GM23248 (cell line): ENCODE results near the gene TMUB1. TPM values are rescaled to one million over a fixed set of nuclear protein-coding genes. Genes with fewer than 3 reads are reported as not detected.
A peak's percentile ranks its signal among the peaks of the same experiment; 100 is the strongest.

ENCODE experiments used
- DNase-seq: peaks from one replicate; pipeline ENCODE4 v3.0.0-alpha.2; 2015
- H2AFZ ChIP-seq: fragments of 200-600 bp; sonication (generic); 2 replicates; pipeline ENCODE4 v1.6.1; 2016; ENCODE audit warnings: antibody characterized with exemption
- H3F3A ChIP-seq: fragments of 200-600 bp; sonication (generic); 2 replicates; pipeline ENCODE4 v1.6.1; 2016; ENCODE audit warnings: mild to moderate bottlenecking, antibody characterized with exemption, mixed run types; ENCODE audit not compliant: insufficient read depth
- H3K27ac ChIP-seq: fragments of 200-600 bp; sonication (generic); 2 replicates; pipeline ENCODE4 v1.5.1; 2016; ENCODE audit warnings: mild to moderate bottlenecking
- H3K27me3 ChIP-seq: fragments of 200-600 bp; sonication (generic); replicated peaks from 2 replicates; pipeline ENCODE4 v1.6.1; 2016; ENCODE audit warnings: mild to moderate bottlenecking; ENCODE audit not compliant: insufficient read depth
- H3K36me3 ChIP-seq: fragments of 200-600 bp; sonication (generic); 2 replicates; pipeline ENCODE4 v1.6.1; 2016; ENCODE audit warnings: low read depth, mild to moderate bottlenecking
- H3K4me1 ChIP-seq: fragments of 200-600 bp; sonication (generic); 2 replicates; pipeline ENCODE4 v1.6.1; 2016; ENCODE audit warnings: mild to moderate bottlenecking; ENCODE audit not compliant: insufficient read depth
- H3K4me2 ChIP-seq: fragments of 200-600 bp; sonication (generic); one replicate; pipeline ENCODE4 v1.6.1; 2016; ENCODE audit warnings: mild to moderate bottlenecking; ENCODE audit not compliant: unreplicated experiment
- H3K4me3 ChIP-seq: fragments of 200-600 bp; sonication (generic); 2 replicates; pipeline ENCODE4 v1.5.1; 2016; ENCODE audit warnings: mild to moderate bottlenecking
- H3K79me2 ChIP-seq: fragments of 200-600 bp; sonication (generic); 2 replicates; pipeline ENCODE4 v1.6.1; 2016; ENCODE audit warnings: mild to moderate bottlenecking; ENCODE audit not compliant: insufficient read depth
- H3K9ac ChIP-seq: fragments of 200-600 bp; sonication (generic); 2 replicates; pipeline ENCODE4 v1.6.1; 2016; ENCODE audit warnings: mild to moderate bottlenecking
- H3K9me2 ChIP-seq: fragments of 200-600 bp; sonication (generic); 2 replicates; pipeline ENCODE4 v1.6.1; 2016; ENCODE audit warnings: mixed run types, mild to moderate bottlenecking, moderate library complexity; ENCODE audit not compliant: insufficient read depth
- H3K9me3 ChIP-seq: fragments of 200-600 bp; sonication (generic); one replicate; pipeline ENCODE4 v1.6.1; 2017; ENCODE audit warnings: low read depth
- H4K20me1 ChIP-seq: fragments of 200-600 bp; sonication (generic); 2 replicates; pipeline ENCODE4 v1.6.0; 2016; ENCODE audit not compliant: insufficient read depth
- EZH2 ChIP-seq: fragments of 200-600 bp; sonication (generic); IDR thresholded peaks from 2 replicates; pipeline ENCODE4 v1.6.1; 2018; ENCODE audit warnings: antibody characterized with exemption, mild to moderate bottlenecking; ENCODE audit not compliant: insufficient read depth, poor library complexity, severe bottlenecking
- EZH2phosphoT487 ChIP-seq: fragments of 200-600 bp; sonication (generic); IDR thresholded peaks from 2 replicates; pipeline ENCODE4 v1.6.1; 2018; ENCODE audit warnings: antibody characterized with exemption, moderate library complexity, mild to moderate bottlenecking, low read depth; ENCODE audit not compliant: insufficient read depth
- WGBS, 2 experiments: methylation state at CpG; one replicate each; pipeline ENCODE4 v1.1.6; 2015 to 2017; ENCODE audit warnings: low lambda C conversion rate in 2 of 2, low coverage in 1 of 2; ENCODE audit errors: missing lambda C conversion rate in 2 of 2; 5-methylcytosine and 5-hydroxymethylcytosine counted together
- in situ Hi-C: fragments of 300-500 bp; cut with MboI; formaldehyde crosslinking; loops from 2 replicates; pipeline ENCODE4 v1.15.0; 2020
- polyA plus RNA-seq: library from polyadenylated mRNA; unstranded; fragments of >200 nt; fragmentation: Nextera tagmentation; extraction: Ambion mirVana; gene quantifications from 2 replicates; pipeline ENCODE4 v1.2.1, GENCODE V29; 2016
- total RNA-seq: library from RNA; depleted of rRNA; stranded (reverse); fragments of >200 nt; shearing (Covaris generic); gene quantifications from 2 replicates; pipeline ENCODE4 v1.2.3, GENCODE V29; 2014

TMUB1 gene
- total and polyA plus RNA-seq, 2 experiments from 2014 or later, result 19.9 to 33.6 TPM

GRCh38 chr7:151088856-151089699, 5.8 kb upstream of the TMUB1 start:
- Histone ChIP-seq H2AFZ (peak overlapping the region; percentile 57), H4K20me1 (no peaks in the 10 kb centered on the region; the same call in 1 of the 2 replicates)
- 17 to 21% methylated on average over 29 to 30 of the region's 30 CpGs for WGBS, 2 experiments

GRCh38 chr7:151088019-151088855, 4.9 kb upstream of the TMUB1 start:
- DNase-seq, result peak; percentile 75
- peak overlapping the region; percentile 57 for H2AFZ ChIP-seq
- no peaks in the 10 kb centered on the region for H3K9me2 ChIP-seq
- peaks cover 37% of the 10 kb centered on the region for H3F3A ChIP-seq
- in situ Hi-C loops, result no loop called here
- H3K36me3 ChIP-seq, result no peaks in the 10 kb centered on the region
- H3K79me2 ChIP-seq, result peaks cover 63% of the 10 kb centered on the region
- no peaks in the 10 kb centered on the region for H3K27me3 ChIP-seq
- no peaks in the 10 kb centered on the region; the same call in 1 of the 2 replicates for H4K20me1 ChIP-seq
- no peaks in the 10 kb centered on the region for H3K9me3 ChIP-seq
- H3K27ac ChIP-seq, result peak overlapping the region; percentile 95
- 5 to 9% methylated on average over 16 of the region's 16 CpGs for WGBS, 2 experiments
- peak overlapping the region; percentile 94 for H3K4me2 ChIP-seq
- TF ChIP-seq EZH2phosphoT487, result no peak
- no peak for TF ChIP-seq EZH2
- H3K4me1 ChIP-seq, result peaks cover 23% of the 10 kb centered on the region
- H3K4me3 ChIP-seq, result peak overlapping the region; percentile 87
- peak overlapping the region; percentile 92 for H3K9ac ChIP-seq

More at GRCh38 chr7:151088856-151089699, 5.8 kb upstream of the TMUB1 start:
- H3K27ac ChIP-seq, result peak overlapping the region; percentile 95
- H3K79me2 ChIP-seq, result peaks cover 71% of the 10 kb centered on the region
- H3K9me3 ChIP-seq, result no peaks in the 10 kb centered on the region
- no peaks in the 10 kb centered on the region for H3K27me3 ChIP-seq
- H3K4me3 ChIP-seq, result peak overlapping the region; percentile 87
- DNase-seq, result peak; percentile 89
- H3F3A ChIP-seq, result peaks cover 36% of the 10 kb centered on the region
- peaks cover 23% of the 10 kb centered on the region for H3K4me1 ChIP-seq
- peak overlapping the region; percentile 94 for H3K4me2 ChIP-seq
- in situ Hi-C loops, result no loop called here
- TF ChIP-seq EZH2, result no peak
- no peak for TF ChIP-seq EZH2phosphoT487
- peak overlapping the region; percentile 92 for H3K9ac ChIP-seq
- no peaks in the 10 kb centered on the region for H3K9me2 ChIP-seq
- no peaks in the 10 kb centered on the region for H3K36me3 ChIP-seq

DNA sequence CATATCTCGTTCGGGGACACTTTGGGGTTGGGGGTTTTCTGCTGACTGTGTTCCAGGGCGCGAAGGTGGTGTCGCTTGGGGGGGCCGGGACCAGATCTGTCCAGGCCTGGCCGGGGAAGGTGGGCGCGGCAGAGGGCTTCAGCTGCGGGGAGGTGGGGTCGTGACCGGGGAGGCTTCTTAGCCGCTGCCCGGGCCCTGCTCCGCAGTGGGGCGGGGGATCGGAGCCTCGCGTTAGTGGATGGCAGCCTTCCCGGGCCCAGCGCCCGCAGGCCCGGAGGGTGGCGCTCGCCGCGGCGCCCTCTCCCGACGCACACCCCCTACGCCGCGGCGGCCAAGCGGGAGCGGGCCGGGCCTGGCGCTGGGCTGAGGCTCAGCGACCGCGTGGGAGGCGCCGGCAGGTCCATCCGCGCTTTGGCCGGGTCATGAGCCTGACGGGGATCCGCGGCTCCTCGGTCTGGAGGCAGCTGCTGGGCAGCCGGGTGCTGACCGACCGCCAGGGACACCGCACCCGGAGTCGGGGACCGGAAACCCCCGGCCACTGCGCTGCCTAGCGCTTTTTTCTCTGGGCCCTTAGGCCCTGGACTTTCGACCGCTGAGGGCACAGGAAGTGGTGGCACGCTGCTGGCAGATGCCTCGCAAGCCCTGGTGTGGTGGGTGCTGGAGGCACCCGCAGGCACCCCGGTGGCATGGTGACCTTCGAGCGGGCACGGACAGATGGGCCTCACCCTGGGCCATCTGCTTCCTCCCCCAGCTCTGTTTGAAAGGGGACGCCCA, 4.1 kb upstream of the TMUB1 start:
- Histone ChIP-seq H3K9me2 (no peaks in the 10 kb centered on the region), H3K4me1 (peaks cover 23% of the 10 kb centered on the region), H3K27me3 (no peaks in the 10 kb centered on the region), H3K9ac (peak overlapping the region; percentile 92), H3K27ac (peak overlapping the region; percentile 95), H3K4me3 (peak overlapping the region; percentile 87), H3F3A (peaks cover 37% of the 10 kb centered on the region), H3K9me3 (no peaks in the 10 kb centered on the region), H3K4me2 (peak overlapping the region; percentile 94), H3K36me3 (no peaks in the 10 kb centered on the region), H2AFZ (peak overlapping the region; percentile 49), H3K79me2 (peaks cover 61% of the 10 kb centered on the region), H4K20me1 (no peaks in the 10 kb centered on the region; the same call in 1 of the 2 replicates)
- 0 to 1% methylated on average over 51 to 53 of the region's 70 CpGs for WGBS, 2 experiments
- DNase-seq, result peak; percentile 84
- in situ Hi-C loops, result no loop called here
- TF ChIP-seq EZH2, result no peak
- TF ChIP-seq EZH2phosphoT487, result no peak
